Measurements from ENCODE around the gene SEMA6A. TPM values are rescaled to one million over a fixed set of nuclear protein-coding genes. Genes with fewer than 3 reads are reported as not detected.

SEMA6A gene
- polyA plus RNA-seq, 1 donor (not counting 4 experiments of a cell fraction or from before 2014, with no cell fraction given): 0.68 TPM

DNA sequence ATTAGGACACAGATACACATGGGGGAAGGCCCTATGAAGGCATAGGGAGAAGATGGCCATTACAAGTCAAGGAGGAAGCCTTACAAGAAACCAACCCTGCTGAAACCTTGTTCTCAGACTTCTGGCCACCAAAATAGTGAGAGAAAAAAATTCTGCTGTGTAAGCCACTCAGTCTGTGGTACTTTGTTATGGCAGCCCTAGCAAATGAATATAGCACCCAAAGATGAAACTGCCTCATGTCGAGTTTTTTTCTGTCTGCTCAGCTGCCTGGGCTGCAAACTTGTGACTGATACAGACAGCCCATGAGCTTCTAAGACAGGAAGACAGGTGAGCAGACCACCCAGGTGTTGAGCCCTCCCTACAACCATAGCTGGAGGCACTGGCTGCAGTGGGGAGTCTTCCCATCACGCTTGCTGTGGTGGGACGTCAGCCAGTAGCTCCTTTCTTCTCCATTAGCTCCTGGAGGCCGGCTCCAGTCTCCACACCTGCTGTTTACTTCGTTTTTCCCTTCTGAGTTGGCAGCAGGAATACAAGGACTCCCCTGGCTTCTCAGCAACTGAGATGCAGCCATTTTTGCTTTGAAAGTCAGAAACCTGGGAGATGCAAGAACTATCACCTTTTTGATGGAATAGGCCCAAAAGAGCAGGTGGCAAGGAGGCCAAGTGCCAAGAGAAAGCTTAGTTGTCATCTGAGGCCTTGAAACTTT lies 164.9 kb downstream of the SEMA6A start:
- DNase-seq (ENCODE audit: low read depth, low spot score): no peak
- no peak for FAIRE-seq
- no peaks in the 10 kb centered on the region for H3K9me1 ChIP-seq (ENCODE audit: control insufficient read depth, extremely low read depth, insufficient read depth, low read length)
- H3K27ac ChIP-seq (ENCODE audit: control insufficient read depth, insufficient read depth, low read length): no peak overlapping the region
- H3K4me2 ChIP-seq (ENCODE audit: control insufficient read depth, extremely low read depth, insufficient read depth, low read depth, low read length): no peak overlapping the region
- H3K27me3 ChIP-seq (ENCODE audit: control insufficient read depth, extremely low read depth, insufficient read depth, low read length): no peaks in the 10 kb centered on the region
- no peaks in the 10 kb centered on the region for H3K9me3 ChIP-seq (ENCODE audit: control insufficient read depth, low read depth, low read length)
- H3K79me2 ChIP-seq (ENCODE audit: control insufficient read depth, insufficient read depth, low read length): no peaks in the 10 kb centered on the region
- H3K4me3 ChIP-seq (ENCODE audit: control insufficient read depth in 2 of 3, extremely low read depth in 1 of 3, insufficient read depth in 2 of 3, low read depth in 1 of 3, low read length in 3 of 3): no peak overlapping the region
- H3K9ac ChIP-seq (ENCODE audit: control insufficient read depth, extremely low read depth, insufficient read depth, low read length): no peak overlapping the region
- dilution Hi-C loops (cut with MboI; ENCODE audit: extremely low pct_ligation_motif_present, low sequenced_read_pairs): no loop called here
- TF ChIP-seq, protein P1, sequence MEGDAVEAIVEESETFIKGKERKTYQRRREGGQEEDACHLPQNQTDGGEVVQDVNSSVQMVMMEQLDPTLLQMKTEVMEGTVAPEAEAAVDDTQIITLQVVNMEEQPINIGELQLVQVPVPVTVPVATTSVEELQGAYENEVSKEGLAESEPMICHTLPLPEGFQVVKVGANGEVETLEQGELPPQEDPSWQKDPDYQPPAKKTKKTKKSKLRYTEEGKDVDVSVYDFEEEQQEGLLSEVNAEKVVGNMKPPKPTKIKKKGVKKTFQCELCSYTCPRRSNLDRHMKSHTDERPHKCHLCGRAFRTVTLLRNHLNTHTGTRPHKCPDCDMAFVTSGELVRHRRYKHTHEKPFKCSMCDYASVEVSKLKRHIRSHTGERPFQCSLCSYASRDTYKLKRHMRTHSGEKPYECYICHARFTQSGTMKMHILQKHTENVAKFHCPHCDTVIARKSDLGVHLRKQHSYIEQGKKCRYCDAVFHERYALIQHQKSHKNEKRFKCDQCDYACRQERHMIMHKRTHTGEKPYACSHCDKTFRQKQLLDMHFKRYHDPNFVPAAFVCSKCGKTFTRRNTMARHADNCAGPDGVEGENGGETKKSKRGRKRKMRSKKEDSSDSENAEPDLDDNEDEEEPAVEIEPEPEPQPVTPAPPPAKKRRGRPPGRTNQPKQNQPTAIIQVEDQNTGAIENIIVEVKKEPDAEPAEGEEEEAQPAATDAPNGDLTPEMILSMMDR (optimal IDR thresholded peaks at IDR 0.05 in 1 of 3, IDR thresholded peaks at IDR 0.05 in 1 of 3, conservative IDR thresholded peaks at IDR 0.05 in 1 of 3; ENCODE audit: extremely low read depth in 1 of 3, insufficient read depth in 2 of 3, low read length in 3 of 3): no peak
- TF ChIP-seq EZH2 (IDR thresholded peaks at IDR 0.05; ENCODE audit: low read length): no peak
- H3K36me3 ChIP-seq (ENCODE audit: control insufficient read depth in 2 of 2, extremely low read depth in 1 of 2, insufficient read depth in 2 of 2, low read length in 2 of 2): no peaks in the 10 kb centered on the region
- H4K20me1 ChIP-seq (ENCODE audit: control insufficient read depth, extremely low read depth, insufficient read depth, low read length): no peaks in the 10 kb centered on the region
- no peak overlapping the region for H2AFZ ChIP-seq (ENCODE audit: control insufficient read depth, low read length)
- H3K4me1 ChIP-seq (ENCODE audit: control insufficient read depth, extremely low read depth, insufficient read depth, low read length): no peaks in the 10 kb centered on the region

DNA sequence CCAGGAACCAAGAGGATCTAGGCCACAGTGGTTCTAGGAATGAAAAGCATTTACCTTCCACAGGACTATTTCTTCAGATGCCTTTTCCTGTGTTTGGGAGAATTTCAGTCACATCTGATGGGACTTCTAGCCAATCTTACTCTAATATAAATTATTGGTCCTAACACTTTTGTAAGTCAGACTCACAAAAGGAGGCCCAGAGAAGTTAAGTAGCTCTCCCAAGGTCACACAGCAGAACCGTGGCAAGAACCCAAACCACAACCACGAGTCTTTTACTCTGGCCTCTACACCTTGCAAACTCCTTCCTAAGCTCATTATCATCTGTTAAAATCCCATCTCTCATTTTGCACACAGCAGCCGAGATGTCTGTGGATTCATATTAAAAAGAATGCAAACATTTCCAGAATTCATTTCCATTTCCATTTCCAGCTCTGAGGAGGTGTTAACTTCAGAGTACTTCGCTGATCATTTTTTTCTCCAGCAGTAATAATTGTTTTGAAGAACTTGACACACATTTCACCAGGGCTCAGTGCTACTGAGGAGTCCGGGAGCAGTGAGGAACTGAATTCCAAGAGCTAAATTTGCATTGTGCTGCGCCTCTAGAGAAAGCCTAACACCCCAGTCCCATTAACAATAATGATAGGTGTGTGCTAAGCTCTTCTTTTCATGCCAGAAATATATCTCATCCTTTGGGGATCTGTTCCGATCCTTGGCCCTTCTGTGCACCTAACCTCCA lies 168.1 kb downstream of the SEMA6A start:
- Histone ChIP-seq H3K4me2 (ENCODE audit: control insufficient read depth, extremely low read depth, insufficient read depth, low read depth, low read length) (no peak overlapping the region), H3K4me3 (ENCODE audit: control insufficient read depth in 2 of 3, extremely low read depth in 1 of 3, insufficient read depth in 2 of 3, low read depth in 1 of 3, low read length in 3 of 3) (no peak overlapping the region), H3K9ac (ENCODE audit: control insufficient read depth, extremely low read depth, insufficient read depth, low read length) (no peak overlapping the region), H3K27ac (ENCODE audit: control insufficient read depth, insufficient read depth, low read length) (no peak overlapping the region), H3K27me3 (ENCODE audit: control insufficient read depth, extremely low read depth, insufficient read depth, low read length) (no peaks in the 10 kb centered on the region), H4K20me1 (ENCODE audit: control insufficient read depth, extremely low read depth, insufficient read depth, low read length) (no peaks in the 10 kb centered on the region), H3K36me3 (ENCODE audit: control insufficient read depth in 2 of 2, extremely low read depth in 1 of 2, insufficient read depth in 2 of 2, low read length in 2 of 2) (no peaks in the 10 kb centered on the region), H2AFZ (ENCODE audit: control insufficient read depth, low read length) (no peak overlapping the region), H3K4me1 (ENCODE audit: control insufficient read depth, extremely low read depth, insufficient read depth, low read length) (no peaks in the 10 kb centered on the region), H3K9me1 (ENCODE audit: control insufficient read depth, extremely low read depth, insufficient read depth, low read length) (no peaks in the 10 kb centered on the region), H3K79me2 (ENCODE audit: control insufficient read depth, insufficient read depth, low read length) (no peaks in the 10 kb centered on the region), H3K9me3 (ENCODE audit: control insufficient read depth, low read depth, low read length) (no peaks in the 10 kb centered on the region)
- FAIRE-seq (no peak), DNase-seq (ENCODE audit: low read depth, low spot score) (no peak)
- dilution Hi-C loops (cut with MboI; ENCODE audit: extremely low pct_ligation_motif_present, low sequenced_read_pairs): no loop called here
- TF ChIP-seq EZH2 (IDR thresholded peaks at IDR 0.05; ENCODE audit: low read length): no peak
- TF ChIP-seq, protein P1 (optimal IDR thresholded peaks at IDR 0.05 in 1 of 3, IDR thresholded peaks at IDR 0.05 in 1 of 3, conservative IDR thresholded peaks at IDR 0.05 in 1 of 3; ENCODE audit: extremely low read depth in 1 of 3, insufficient read depth in 2 of 3, low read length in 3 of 3): no peak
